DND-41 (cell line): ENCODE data around the gene C4BPB.

Experiments
- EZH2 ChIP-seq: IDR thresholded peaks from 3 replicates; pipeline ENCODE4 v1.6.1; 2012; ENCODE audit warnings: borderline replicate concordance, low read depth, mild to moderate bottlenecking, moderate library complexity, low read length, inconsistent platforms; ENCODE audit not compliant: severe bottlenecking
- TF ChIP-seq, protein P1 (sequence below): IDR thresholded peaks from 2 replicates; pipeline ENCODE4 v1.5.1; 2012; ENCODE audit warnings: borderline replicate concordance, low read length, moderate library complexity, mild to moderate bottlenecking; ENCODE audit not compliant: poor library complexity, severe bottlenecking; ENCODE audit errors: extremely low read depth

- TF ChIP-seq, protein P1, sequence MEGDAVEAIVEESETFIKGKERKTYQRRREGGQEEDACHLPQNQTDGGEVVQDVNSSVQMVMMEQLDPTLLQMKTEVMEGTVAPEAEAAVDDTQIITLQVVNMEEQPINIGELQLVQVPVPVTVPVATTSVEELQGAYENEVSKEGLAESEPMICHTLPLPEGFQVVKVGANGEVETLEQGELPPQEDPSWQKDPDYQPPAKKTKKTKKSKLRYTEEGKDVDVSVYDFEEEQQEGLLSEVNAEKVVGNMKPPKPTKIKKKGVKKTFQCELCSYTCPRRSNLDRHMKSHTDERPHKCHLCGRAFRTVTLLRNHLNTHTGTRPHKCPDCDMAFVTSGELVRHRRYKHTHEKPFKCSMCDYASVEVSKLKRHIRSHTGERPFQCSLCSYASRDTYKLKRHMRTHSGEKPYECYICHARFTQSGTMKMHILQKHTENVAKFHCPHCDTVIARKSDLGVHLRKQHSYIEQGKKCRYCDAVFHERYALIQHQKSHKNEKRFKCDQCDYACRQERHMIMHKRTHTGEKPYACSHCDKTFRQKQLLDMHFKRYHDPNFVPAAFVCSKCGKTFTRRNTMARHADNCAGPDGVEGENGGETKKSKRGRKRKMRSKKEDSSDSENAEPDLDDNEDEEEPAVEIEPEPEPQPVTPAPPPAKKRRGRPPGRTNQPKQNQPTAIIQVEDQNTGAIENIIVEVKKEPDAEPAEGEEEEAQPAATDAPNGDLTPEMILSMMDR = no peak
- no peak for TF ChIP-seq EZH2
These were observed 26.6 kb downstream of the C4BPB start for GRCh38 chr1:207115269-207115668.
